NCI-H2081 (cell line): ENCODE measurements around the gene GRK3.
"Not testable (repeated sequence)": the region's sequence is repeated elsewhere in the genome, so short reads cannot be mapped to it uniquely, and the experiment has no call there.

Experiments
- DNase-seq, 2 experiments: peaks; one replicate each; lab custom pipeline; 2025; lab: John Stamatoyannopoulos, UW

Gene GRK3

DNA sequence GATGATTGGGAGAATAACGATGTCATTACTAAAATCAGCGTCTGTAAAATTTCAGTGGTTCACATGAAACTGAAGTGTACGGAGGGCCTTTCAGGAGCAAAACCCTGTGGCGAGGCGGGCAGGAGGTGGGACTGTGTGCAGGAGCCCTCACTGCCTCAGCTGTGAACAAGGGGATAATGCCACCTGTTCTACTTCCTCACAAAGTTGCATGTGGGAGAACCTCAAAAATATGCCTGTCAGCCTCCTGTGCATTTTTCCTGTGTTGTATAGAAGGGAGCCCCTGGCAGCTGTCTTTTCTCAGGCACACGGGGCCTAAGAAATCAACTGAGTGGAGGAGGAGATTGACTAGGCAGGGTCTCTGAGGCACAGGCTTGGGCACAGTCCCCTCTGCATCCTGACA, 134.5 kb downstream of the GRK3 start:
- DNase-seq = no peak

DNA sequence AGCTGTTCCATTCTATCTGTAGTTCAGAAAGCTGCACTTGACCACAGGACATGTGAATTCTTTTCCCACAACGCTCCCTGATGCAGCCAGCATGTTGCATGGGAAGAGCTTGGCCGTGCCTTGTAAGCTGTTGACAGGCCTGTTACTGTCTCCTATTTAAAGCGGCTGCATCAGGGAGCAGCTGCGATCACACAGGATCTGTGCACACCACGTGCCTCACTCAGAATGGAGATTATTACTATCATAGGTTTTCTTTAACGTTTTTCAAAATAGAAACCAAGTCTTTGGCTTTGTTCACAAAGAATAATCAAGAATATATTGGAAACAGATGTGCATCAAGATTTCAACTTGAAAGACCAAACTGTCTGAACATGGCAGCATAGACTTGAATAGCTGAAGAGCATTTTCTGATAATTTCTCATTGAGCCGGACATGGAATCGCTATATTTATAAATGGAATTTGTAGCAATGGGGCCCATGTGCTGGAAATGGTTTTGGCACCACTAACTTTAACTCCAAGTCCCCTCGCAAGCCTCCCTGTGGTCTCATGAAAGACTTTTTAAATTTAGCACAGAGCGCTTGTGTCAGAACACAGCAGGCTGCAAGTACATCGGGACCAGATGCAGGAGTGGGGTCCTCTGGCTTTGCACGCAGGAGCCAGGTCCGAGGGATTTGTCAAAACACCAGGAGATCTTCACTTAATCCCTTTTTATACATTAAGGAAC, 136.7 kb downstream of the GRK3 start:
- DNase-seq = no peak

DNA sequence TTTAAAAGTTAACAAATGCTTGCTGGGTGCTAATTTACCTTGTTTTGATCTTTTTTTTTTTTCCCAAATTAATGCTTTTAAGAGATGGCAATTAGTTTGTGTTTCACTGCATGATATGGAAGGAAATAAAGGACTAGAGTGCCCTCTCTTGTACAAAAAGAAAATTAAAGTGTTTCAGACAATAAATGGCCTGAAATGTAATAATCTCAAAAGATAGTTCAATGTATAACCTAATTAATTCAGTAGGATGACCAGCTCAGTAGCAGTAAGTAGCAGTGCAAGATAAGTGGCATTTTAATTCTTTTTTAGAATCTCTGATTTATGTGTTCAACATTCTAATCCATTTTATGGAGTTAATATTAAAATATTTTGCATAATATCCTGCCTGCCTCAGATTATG, 137.6 kb downstream of the GRK3 start:
- peak; percentile 7 to 25 for DNase-seq

DNA sequence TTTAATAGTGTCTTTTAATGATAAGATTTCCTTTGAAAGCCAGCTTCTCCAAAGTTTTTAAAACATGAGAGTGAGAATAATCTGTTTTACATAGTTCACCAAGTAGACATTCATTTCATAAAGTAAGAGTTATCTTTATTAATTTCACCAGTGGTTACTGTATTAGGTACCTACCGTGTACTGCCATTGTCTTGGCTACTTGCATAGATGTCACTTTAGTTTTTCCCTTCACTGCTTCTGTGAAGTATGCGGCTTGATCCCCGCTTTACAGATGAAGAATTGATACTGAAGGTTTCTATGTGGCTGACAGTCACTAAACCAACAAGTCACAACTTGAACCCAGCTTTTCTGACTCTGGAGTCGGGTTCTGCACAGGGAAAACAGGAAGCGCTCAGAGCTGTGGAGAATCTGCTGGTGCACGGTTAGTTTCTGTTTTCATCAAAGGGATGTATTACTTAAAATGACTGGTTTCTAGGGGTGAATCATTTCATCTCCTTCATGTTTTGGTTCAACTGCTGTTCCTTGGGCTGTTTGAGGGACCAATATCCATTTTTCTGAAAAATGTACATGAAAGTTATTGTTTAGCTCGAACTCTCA, 138.2 kb downstream of the GRK3 start:
- DNase-seq = no peak

DNA sequence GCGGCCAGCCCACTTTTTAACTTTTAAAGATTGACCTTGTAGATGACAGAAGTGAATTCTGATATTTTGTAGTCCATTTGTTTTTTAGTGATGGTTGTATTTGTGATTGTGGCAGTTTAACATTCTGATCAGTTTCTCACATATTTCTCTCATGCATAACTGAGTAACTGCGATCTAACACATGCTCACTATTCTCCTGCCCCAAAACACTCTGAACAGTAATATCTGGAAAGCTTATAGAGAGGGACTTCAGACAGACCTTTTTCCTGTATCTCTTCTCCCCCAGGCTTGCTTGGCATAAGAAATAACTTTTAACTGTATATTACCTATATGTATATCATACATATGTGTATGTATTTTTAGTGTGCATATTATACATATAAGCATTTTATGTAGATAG, 140.2 kb downstream of the GRK3 start:
- DNase-seq = no peak

DNA sequence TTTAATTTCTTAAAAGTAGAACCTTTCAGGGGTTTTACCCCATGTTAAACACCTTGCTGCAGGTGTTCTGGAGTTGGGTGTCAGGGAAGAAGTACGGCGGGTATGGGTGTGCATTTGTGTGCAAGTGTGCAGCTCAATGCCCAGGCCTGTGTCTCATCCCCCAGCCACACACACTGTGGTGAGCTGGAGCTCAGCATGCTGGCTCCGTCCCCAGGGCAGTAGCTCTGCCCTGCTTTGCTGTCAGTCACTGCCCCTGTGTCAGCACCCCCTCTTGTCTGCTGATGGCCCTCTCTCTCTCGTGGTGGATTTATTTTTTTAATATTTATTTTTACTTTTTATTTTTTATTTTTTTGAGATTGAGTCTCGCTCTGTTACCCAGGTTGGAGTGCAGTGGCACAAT, 141.7 kb downstream of the GRK3 start:
- DNase-seq = no peak

DNA sequence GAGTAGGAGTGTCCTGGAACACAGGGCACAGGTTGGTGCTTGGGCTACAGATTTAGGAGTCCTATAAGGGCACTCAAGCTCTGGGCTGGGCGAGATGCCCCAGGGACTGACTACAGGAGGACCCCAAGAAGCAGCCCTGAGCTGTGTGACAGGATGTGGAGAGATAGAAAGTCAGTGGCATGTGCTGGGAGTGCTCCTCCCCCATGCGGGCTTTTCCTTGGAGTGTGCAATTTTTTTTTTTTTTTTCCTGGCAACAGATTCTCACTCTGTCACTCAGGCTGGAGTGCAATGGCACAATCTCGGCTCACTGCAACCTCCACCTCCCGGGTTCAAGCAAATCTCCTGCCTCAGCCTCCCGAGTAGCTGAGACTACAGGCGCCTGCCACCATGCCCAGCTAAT, 144.0 kb downstream of the GRK3 start:
- DNase-seq = not testable (repeated sequence)

DNA sequence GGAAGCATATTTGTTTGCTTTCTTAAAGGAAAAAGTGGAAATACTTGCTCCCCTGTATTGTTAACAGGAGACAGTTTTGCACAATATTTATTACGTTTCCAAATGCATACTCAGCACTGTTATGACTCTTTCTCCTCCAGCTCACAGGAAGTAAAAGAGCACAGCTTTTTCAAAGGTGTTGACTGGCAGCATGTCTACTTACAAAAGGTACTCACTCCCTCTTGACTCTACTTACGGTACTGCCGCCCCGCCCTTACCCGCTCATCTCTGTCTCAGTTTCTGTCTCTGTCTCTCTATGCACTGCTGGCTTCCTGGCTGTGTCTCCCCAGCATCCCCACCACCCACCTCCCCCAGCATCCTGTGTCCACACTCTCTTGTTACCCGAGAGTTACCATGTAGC, 145.3 kb downstream of the GRK3 start:
- DNase-seq = no peak

DNA sequence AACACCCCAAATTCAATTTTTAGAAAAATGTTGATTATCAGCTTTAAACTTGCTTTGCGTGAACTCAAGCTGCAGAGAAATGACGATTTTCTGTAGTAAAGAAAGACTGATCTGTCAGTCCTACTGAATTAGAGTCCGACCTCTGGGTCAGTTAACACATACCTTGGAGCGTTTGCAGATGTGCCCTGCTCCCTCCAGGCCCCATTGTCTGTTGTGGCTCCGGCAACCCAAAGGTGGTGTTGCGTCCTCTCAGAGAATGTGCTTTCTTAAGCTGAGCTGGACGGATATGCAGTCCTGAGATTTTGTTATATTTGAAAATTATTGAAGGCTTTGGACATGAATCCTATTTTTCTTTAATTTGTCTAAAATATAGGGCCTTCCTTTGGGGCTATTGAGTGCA, 146.0 kb downstream of the GRK3 start:
- DNase-seq = no peak

DNA sequence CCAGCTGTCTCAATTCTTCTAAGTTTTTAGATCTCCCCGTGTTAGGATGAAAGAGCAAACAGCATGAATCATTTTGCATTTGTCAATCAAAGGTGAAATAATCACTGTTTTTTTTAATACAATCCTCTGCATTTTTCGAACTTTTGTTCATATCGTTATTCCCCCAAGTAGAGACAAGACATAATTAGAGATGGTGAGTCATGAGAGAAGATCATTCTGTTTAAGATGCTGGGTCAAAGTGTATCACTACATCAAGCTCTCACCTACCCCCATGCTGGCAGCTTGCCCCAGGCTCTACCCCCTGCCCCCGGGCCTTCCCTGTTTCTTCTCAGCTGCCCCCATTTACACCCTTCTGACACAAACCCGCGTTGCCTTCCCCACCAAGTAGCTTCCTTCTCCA, 147.0 kb downstream of the GRK3 start:
- DNase-seq = no peak

DNA sequence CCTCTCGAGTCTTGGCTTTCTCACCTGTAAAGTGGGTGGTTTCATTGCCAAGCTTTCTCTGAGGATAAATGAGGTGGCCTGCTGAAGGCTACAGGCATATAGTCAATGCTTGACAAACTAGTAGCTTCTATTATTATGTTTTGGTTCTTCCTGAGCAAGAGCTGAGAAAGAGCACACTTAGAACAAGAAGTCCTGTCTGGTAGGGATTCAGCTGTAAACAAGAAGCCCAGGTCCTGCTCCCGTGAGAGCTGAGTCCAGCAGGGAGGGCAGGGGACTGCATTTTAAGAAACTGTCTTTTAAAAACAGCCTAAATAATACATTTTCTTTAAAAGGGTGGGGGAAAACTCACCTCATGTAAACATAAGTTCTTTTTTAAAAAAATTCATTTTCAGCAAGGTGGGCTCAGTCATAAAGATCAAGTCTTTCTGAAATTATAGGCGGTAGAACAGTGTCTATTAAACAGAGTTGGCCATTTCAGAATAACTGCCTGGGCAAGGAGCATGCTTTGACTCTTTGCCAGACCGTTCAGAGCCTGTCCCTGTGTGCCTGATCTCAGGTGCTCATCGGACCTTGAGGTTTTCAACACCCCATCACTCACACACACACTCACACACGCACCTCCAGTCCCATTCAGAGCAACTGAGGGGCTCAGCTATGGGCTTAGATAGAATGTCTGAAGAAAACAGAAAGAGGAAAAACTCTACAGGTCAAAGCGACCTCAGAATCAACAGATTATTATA, 148.4 kb downstream of the GRK3 start:
- DNase-seq = no peak

DNA sequence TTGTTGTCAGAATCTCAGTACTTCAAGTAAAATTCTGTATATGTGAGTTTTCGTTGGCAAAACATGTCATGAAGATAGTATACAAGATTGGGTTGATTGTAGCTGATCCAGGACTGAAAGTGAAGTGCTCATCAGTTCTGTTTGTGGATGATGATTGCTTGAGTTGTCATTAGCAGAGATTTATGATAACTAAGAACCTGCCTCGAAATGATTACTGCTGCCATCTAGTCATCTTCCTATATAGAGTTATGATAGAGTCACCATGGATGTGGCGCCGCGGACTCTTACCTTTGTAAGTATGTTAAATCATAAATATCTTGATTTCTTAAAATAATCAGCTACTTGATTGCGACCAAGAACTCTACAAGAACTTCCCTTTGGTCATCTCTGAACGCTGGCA, 149.6 kb downstream of the GRK3 start:
- no peak for DNase-seq

DNA sequence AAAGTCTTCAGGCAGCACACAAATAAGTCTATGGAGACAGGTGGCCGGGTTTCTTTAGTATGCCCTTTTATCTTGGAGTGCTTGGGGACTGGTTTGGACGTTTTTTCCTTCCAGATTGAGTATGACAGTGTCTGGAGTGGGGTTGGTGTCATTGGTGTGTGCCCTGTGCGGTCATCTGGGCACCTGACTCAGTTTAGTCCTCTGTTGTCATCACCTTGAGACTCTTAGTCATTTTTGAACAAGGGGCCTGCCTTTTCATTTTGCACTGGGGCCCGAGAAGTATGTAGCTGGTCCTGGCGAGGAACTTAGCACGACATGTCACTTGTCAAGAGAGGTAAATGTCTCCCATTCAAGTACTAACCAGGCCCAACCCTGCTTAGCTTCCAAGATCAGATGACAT, 150.3 kb downstream of the GRK3 start:
- DNase-seq = no peak

DNA sequence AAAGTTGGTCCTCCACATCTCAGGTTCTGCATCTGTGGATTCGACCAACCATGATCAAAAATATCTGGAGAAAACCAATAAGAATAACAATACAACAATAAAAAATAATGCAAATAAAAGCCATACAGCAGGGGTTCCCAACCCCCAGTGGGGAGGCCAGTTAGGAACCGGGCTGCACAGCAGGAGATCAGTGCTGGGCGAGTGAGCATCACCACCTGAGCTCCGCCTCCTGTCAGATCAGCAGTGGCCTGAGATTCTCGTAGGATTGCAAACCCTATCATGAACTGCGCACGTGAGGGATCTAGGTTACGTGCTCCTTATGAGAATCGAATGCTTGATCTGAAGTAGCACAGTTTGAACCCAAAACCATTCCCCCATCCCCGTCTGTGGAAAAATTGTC, 152.2 kb downstream of the GRK3 start:
- DNase-seq = no peak

DNA sequence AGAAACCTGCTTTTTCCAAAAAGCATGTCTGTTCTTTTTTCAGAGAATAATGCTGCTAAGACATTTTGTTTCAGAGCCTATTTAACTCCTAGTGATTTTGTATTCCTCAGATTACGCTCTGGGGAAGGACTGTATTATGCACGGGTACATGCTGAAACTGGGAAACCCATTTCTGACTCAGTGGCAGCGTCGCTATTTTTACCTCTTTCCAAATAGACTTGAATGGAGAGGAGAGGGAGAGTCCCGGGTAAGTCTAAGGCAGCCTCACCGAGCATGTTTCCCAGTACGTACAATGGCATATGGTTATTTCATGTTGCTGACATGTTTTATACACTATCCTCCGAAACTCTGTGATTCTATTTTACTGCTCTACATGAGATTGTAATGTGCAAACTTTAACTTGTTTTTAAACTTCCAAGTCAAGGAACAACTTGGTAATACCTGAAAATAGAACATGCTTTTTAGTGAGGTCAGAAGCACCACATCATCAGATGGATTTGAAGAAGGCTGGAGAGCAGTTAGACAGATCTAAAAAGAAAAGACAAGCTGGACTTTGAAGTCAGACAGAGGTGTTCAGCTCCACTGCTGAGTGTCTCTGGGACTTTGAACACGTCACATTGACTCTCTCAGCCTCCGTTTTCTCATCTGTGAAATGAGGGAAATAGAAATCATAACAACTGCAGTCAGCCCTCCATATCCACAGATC, 153.8 kb downstream of the GRK3 start:
- DNase-seq = no peak

DNA sequence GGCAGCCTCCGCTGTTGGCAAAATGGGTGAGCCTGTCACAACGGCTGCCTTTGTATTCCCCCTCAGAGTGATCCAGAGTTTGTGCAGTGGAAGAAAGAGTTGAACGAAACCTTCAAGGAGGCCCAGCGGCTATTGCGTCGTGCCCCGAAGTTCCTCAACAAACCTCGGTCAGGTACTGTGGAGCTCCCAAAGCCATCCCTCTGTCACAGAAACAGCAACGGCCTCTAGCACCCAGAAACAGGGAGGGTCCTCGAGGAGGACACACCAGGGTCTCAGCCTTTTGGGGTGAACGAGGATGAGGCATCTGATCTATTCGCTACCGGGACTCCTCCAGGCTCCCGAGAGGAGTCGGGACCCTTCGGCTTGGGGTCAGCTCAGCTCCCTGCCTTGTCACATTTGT, 157.7 kb downstream of the GRK3 start:
- no peak for DNase-seq

DNA sequence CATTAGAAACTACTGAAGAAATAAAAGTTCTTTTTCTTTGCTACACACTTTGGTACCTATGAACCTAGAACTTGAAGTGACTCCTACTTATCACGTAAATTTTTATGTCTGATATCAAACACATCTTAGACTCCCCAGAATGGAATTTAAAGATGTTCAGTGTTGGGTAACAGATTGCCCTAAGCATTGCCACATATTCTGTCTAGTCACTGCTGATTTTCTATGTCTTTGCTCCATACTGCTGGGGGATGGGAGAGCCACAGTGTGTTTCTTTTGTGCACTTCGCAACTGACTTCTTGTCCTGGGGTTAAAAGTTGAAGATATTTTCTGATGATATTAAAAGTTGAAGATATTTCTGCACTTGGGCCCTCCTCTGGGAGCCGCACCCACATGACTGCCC, 158.2 kb downstream of the GRK3 start:
- no peak for DNase-seq

DNA sequence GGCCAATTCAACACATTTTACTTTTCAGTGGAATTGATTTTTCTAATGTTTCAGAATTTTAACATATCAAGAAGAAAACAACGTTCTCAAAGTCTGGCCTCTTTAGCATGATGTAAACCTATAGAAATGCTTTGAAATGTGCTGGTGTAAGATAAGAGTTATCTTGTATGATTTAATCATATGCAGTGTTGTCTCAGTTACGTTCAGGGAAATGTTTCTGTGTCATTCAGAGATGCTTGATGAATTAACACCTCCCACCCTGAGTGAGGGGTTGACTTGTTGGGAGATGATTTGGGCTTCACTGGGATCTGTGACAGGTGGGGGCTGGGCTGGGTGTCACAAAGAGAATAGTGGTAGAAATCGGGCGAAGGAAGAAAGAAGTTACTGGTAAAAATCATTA, 161.8 kb downstream of the GRK3 start:
- no peak for DNase-seq

DNA sequence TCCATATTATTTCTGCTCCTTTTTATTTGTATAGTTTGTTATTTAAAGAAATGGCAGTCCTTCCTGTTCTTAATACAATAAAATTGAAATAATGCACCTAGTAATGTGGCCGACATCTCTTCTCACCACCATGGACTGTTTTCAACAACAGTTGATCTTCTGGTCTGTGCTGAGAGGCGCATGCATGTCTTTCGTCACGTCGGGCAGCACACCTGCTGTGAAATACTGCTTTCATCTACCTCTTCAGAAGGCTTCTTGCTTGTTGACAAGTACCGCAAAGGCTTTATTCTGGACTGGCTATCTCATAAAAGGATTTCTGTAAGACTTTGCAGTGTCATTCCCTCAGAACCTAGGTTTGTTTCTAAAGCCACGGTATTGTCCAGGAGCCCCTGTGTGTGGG, 163.6 kb downstream of the GRK3 start:
- DNase-seq = no peak

DNA sequence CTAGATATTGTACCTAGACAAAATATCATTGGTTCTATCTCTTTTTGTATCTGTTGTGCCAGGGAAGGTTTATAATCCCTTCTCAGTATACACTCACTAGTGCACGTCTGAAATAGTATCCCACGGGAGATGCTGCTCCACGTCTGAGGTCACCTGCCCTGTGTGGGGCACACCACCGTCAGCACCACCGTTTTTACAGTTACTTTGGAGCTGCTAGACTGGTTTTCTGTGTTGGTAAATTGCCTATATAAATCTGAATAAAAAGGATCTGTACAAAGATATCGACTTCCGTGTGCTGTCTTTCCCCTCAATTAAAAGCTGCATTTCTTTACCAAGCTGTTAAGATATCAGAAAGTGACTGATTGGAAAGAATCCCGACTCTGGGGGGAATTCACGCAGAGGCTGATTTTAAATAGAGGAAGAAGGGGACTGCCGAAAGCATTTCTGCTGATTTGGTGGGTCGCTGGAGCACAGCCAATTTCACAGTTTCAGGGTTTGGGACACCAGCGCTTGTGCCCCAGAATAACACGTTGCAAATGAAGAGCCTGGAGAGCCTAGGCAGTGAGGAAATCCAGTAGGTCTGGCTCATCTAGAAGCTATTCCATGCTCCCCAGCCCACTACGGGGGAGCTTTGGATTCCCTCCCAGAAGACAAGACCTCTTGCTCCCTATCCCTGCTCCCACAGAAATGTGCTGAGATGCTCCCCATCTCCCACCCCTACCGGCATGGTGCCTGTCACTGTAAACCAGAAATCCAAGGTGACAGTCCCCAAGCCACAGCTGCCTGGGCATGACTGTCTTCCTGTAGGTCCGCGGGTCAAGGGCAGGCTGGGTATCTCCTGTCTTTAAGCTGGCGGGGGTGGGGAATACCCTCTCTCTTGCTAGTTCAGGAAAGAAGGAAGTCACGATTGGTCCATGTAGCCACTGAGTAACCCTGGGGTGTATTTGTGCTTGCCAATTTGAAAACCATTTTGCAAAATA, 164.8 kb downstream of the GRK3 start:
- no peak for DNase-seq

DNA sequence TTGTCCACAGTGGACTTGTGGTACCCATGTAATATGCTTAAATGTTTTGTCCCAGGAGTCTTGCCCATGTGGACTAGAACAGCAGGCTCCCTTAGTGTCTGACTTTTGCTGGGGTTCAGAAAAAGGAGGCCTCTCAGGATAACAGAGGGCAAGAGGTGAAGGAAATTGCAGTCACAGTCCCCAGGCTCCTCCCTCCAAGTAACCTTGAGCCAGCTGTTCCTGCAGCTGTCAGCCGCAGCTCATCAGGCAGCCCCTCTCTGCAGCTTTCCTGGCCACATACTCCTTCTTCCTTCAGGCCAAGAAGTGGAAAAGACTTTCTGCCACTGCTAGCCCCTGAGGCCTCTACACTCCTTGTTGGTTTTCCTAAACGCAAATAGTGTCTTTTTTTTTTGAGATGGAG, 171.2 kb downstream of the GRK3 start:
- DNase-seq = no peak
